Measurements from ENCODE around the gene ADAM22. TPM values are rescaled to one million over a fixed set of nuclear protein-coding genes. Genes with fewer than 3 reads are reported as not detected.

The ADAM22 gene
- polyA plus RNA-seq, 1 of the 3 experiments (the other 2 are of a cell fraction), result 3.0 TPM

DNA sequence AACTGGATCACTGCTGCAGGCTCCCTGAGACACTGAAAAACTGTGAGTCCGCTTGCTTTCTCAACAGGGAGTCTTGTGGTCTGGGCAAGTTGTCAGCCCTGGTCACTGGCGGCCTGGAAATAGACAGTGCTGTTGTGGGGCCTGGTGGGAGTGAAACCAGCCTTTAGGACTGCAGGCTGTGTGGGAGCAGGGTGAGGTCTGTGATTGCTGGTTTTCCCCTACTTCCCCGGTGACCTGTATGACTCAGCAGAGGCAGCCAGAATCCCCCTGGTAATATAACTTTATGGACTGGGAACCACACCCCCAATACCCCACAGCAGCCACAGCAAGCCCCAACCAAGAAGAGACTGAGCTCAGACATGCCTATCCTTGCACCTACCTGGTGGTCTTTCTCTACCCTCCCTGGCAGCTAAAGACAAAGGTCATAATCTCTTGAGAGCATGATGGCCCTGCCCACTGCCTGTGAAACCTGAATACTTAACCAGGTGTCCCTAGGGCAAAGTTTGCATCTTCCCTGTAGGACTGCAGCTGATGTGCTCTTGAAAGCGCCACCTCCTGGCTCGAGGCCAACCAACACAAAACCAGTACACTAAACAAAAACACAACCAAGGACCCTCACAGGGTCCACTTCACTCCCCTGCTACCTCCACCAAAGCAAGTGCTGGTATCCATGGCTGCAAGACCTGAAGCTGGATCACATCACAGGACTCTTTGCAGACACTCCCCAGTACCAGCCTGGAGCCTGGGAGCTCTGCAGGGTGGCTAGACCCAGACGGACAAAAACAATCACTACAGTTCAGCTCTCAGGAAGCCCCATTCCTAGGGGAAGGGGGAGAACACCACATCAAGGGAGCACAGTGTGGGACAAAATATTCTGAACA, 7.2 kb upstream of the ADAM22 start (continued):
- no peak for TF ChIP-seq ZBTB33 (IDR thresholded peaks at IDR 0.05; ENCODE audit: borderline replicate concordance, low read depth)
- TF ChIP-seq FOSL2 (IDR thresholded peaks at IDR 0.05; ENCODE audit: borderline replicate concordance, low read depth), result no peak
- no peak for TF ChIP-seq SIN3A (IDR thresholded peaks at IDR 0.05; ENCODE audit: borderline replicate concordance, low read depth, low read length)
- TF ChIP-seq POLR2AphosphoS5 (IDR thresholded peaks at IDR 0.05; ENCODE audit: low read depth, low read length), result no peak
- TF ChIP-seq, protein P1, sequence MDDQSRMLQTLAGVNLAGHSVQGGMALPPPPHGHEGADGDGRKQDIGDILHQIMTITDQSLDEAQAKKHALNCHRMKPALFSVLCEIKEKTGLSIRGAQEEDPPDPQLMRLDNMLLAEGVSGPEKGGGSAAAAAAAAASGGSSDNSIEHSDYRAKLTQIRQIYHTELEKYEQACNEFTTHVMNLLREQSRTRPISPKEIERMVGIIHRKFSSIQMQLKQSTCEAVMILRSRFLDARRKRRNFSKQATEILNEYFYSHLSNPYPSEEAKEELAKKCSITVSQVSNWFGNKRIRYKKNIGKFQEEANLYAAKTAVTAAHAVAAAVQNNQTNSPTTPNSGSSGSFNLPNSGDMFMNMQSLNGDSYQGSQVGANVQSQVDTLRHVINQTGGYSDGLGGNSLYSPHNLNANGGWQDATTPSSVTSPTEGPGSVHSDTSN (IDR thresholded peaks at IDR 0.05), result no peak
- TF ChIP-seq, protein P2, sequence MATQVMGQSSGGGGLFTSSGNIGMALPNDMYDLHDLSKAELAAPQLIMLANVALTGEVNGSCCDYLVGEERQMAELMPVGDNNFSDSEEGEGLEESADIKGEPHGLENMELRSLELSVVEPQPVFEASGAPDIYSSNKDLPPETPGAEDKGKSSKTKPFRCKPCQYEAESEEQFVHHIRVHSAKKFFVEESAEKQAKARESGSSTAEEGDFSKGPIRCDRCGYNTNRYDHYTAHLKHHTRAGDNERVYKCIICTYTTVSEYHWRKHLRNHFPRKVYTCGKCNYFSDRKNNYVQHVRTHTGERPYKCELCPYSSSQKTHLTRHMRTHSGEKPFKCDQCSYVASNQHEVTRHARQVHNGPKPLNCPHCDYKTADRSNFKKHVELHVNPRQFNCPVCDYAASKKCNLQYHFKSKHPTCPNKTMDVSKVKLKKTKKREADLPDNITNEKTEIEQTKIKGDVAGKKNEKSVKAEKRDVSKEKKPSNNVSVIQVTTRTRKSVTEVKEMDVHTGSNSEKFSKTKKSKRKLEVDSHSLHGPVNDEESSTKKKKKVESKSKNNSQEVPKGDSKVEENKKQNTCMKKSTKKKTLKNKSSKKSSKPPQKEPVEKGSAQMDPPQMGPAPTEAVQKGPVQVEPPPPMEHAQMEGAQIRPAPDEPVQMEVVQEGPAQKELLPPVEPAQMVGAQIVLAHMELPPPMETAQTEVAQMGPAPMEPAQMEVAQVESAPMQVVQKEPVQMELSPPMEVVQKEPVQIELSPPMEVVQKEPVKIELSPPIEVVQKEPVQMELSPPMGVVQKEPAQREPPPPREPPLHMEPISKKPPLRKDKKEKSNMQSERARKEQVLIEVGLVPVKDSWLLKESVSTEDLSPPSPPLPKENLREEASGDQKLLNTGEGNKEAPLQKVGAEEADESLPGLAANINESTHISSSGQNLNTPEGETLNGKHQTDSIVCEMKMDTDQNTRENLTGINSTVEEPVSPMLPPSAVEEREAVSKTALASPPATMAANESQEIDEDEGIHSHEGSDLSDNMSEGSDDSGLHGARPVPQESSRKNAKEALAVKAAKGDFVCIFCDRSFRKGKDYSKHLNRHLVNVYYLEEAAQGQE (IDR thresholded peaks at IDR 0.05; ENCODE audit: low read depth, low read length), result no peak
- no peak for TF ChIP-seq MAX (IDR thresholded peaks at IDR 0.05; ENCODE audit: low read depth)
- no peak for TF ChIP-seq CHD2 (IDR thresholded peaks at IDR 0.05; ENCODE audit: low read length, partially characterized antibody)
- no peak for TF ChIP-seq RAD21 (IDR thresholded peaks at IDR 0.05; ENCODE audit: low read length)

GRCh38 chr7:87933605-87933952, 472 bp upstream of the ADAM22 start:
- no peak for DNase-seq
- peaks cover 0 to 3% of the 10 kb centered on the region in 2 experiments for H3K36me3 ChIP-seq (replicated peaks in 1 of 2; ENCODE audit: control insufficient read depth in 1 of 2, insufficient read depth in 2 of 2, low read length in 1 of 2)
- H4K20me1 ChIP-seq (ENCODE audit: insufficient read depth), result no peaks in the 10 kb centered on the region
- H3K9me2 ChIP-seq, result no peaks in the 10 kb centered on the region
- H3K4me3 ChIP-seq (ENCODE audit: low read depth in 2 of 2, low read length in 1 of 2), result peak overlapping the region; percentile 74 to 75
- no peak overlapping the region for H3K9ac ChIP-seq
- peak overlapping the region; percentile 85 for H2AFZ ChIP-seq (ENCODE audit: low read depth)
- WGBS (ENCODE audit: low lambda C conversion rate), result 11% methylated on average over 9 of the region's 9 CpGs
- H3K79me2 ChIP-seq (ENCODE audit: insufficient read depth), result no peaks in the 10 kb centered on the region
- no peaks in the 10 kb centered on the region for H3F3A ChIP-seq (replicated peaks; ENCODE audit: insufficient read depth)
- H3K4me2 ChIP-seq, result peak overlapping the region; percentile 95
- H3K4me1 ChIP-seq (ENCODE audit: control insufficient read depth in 1 of 2, insufficient read depth in 2 of 2, low read depth in 1 of 2, low read length in 1 of 2), result peaks cover 0 to 9% of the 10 kb centered on the region in 2 experiments; a peak in 2 of 4 replicates
- no peaks in the 10 kb centered on the region for H3K9me3 ChIP-seq
- no peaks in the 10 kb centered on the region for H3K27me3 ChIP-seq (ENCODE audit: insufficient read depth)
- CTCF ChIA-PET, result interaction anchor here (0.7 to 3.7 kb wide), 9 partner anchors 13 to 236 kb away, joined by 3 to 23 read pairs (median 3); no protein-coding TSS in a partner anchor
- H3K27ac ChIP-seq (ENCODE audit: low read depth in 2 of 2, low read length in 1 of 2), result peak overlapping the region in 1 of 2 experiments; percentile 78; a peak in 2 of 4 replicates
- POLR2A ChIA-PET, result interaction anchor here (0.7 to 2.0 kb wide), 9 partner anchors 11 to 333 kb away, joined by 3 to 14 read pairs (median 4); partner anchors contain the start of genes ABCB1, DBF4 and SLC25A40
- TF ChIP-seq MEF2A (IDR thresholded peaks at IDR 0.05; ENCODE audit: borderline replicate concordance, low read depth) (no peak), EZH2phosphoT487 (IDR thresholded peaks at IDR 0.05; ENCODE audit: borderline replicate concordance, low read depth) (no peak), JUND (IDR thresholded peaks at IDR 0.05) (no peak), CHD2 (IDR thresholded peaks at IDR 0.05; ENCODE audit: low read length, partially characterized antibody) (no peak), NRF1 (IDR thresholded peaks at IDR 0.05; ENCODE audit: low read depth, low read length) (no peak), RAD21 (IDR thresholded peaks at IDR 0.05; ENCODE audit: low read length) (no peak), SMC3 (IDR thresholded peaks at IDR 0.05; ENCODE audit: low read depth, low read length) (no peak), ZBTB33 (IDR thresholded peaks at IDR 0.05; ENCODE audit: borderline replicate concordance, low read depth) (no peak), POLR2AphosphoS5 (IDR thresholded peaks at IDR 0.05; ENCODE audit: low read depth, low read length) (no peak), TCF12 (IDR thresholded peaks at IDR 0.05) (no peak)
- TF ChIP-seq, protein P3, sequence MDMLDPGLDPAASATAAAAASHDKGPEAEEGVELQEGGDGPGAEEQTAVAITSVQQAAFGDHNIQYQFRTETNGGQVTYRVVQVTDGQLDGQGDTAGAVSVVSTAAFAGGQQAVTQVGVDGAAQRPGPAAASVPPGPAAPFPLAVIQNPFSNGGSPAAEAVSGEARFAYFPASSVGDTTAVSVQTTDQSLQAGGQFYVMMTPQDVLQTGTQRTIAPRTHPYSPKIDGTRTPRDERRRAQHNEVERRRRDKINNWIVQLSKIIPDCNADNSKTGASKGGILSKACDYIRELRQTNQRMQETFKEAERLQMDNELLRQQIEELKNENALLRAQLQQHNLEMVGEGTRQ (IDR thresholded peaks at IDR 0.05; ENCODE audit: borderline replicate concordance, low read depth, low read length), result no peak

All from SK-N-SH (cell line).